GM21717 (cell line): ENCODE results near the gene CNNM3.
"Not testable (repeated sequence)": the region's sequence is repeated elsewhere in the genome, so short reads cannot be mapped to it uniquely, and the experiment has no call there.

Source experiments
- ATAC-seq: cut with Tn5 transposase; IDR thresholded peaks from one replicate; pipeline ENCODE4 v1.9.1; 2021; ENCODE audit warnings: mild to moderate bottlenecking, moderate library complexity; ENCODE audit not compliant: unreplicated experiment

The CNNM3 gene

DNA sequence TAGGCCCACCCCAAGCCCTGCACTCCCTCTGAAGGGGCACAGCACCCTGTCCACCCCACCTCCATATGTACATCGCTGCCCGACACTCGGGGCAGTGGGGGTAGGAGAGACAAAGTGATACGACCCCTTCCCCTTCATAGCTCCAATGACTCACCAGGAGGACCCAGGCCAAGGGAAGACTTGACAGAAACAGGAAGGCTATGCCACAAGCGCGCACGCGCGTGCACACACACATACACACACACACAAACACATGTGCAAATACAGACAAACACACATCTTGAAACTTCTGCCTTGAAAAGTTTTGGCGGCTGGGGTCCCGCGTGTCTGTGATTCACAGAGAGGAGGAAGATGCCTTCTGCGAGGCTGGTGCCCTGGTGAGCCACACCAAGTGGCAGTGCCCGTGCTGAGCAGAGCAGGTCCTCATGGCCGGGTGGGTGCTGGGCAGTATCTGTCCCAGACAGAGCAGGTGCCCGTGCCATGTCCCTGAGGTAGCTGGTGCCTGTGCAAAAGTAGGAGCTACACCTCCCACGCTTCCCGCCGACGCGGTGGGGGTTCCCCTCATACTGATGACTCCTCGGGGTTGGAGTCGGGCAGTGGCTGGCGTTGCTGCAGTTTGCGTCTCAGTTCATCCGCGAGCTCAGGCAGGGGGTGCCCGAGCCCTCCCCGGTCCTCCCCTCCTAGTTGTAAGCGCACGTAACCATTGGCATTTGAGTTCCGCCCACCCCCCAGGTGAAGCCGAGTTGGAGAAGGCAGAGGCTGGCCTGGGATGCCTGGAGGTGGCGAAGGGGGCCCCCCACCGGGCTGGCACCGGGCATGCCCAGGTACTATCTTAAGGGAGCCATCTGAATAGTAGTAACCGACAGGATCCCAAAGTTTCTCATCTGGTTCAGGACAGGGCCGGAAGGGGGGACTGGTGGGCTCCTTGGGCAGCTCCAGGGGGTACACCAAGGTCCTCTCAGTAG, 44.3 kb downstream of the CNNM3 start:
- ATAC-seq: no peak

DNA sequence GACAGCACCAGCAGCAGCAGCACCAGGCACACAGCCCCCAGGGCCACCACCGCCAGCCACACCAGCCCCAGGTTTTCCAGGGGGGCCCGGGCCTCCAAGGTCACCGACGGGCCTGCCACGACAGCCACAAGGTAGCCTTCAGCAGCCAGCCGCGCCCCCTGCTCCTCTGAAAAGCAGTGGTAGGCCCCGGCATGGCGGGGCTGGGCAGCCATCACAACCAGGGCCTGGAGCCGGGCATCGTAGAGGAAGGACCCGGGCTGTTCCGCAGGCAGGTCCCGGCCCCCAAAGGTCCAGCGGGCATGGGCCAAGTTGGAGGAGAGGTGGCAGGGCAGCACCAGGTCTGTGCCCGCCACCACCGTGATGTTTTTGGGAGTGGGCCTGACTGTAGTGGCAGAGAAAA, 45.0 kb downstream of the CNNM3 start:
- ATAC-seq: no peak

DNA sequence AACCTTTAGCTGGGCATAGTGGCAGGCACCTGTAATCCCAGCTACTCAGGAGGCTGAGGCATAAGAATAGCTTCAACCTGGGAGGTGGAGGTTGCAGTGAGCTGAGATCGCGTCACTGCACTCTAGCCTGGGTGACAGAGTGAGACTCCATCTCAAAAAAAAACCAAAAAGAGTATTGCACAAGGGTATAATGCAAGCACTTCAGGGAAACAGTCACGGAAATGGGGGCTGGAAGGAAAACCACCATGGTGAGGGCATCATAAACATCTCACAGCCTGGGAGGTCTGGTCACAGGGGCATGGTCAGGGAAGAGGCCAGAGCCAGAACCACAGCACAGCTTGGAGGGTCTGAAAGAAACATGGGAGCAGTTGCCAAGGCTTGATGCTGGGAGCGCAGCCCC, 47.0 kb downstream of the CNNM3 start:
- ATAC-seq: not testable (repeated sequence)

DNA sequence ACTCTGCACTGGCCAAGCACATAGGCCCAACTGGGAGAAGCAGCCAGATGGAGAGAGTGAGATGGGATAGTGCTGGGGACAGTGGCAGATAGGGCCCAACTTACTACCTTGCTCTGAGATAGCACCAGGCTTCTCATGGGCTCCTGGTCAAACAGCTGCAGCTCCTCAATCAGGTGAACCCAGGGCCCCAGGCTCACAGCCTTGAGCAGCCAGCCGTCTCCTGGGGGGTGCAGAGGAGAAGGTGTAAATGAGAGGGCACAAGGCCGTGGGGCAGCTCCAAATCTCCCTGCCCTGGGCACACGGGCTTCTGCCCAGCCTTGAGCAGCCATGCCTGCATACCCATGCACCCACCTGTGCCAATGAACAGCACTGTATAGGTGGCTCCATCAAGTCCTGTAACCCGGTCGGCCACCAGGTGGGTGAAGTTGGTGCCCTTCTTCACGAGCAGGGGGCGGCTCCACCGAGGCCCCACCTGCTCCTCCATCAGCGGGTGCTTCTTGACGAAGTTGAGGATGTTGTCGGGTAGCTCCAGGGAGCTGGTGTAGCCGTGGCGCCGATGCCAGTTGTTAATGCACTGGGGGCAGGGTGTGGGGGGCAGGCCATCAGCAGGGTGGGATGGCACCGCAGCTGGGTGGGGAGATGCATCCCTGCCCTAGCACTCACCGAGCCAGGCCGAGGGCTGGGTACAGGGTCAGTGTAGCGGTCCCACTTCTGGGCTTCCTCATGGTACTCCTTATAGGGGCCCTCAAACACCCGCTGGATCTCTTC, 47.7 kb downstream of the CNNM3 start:
- no peak for ATAC-seq

DNA sequence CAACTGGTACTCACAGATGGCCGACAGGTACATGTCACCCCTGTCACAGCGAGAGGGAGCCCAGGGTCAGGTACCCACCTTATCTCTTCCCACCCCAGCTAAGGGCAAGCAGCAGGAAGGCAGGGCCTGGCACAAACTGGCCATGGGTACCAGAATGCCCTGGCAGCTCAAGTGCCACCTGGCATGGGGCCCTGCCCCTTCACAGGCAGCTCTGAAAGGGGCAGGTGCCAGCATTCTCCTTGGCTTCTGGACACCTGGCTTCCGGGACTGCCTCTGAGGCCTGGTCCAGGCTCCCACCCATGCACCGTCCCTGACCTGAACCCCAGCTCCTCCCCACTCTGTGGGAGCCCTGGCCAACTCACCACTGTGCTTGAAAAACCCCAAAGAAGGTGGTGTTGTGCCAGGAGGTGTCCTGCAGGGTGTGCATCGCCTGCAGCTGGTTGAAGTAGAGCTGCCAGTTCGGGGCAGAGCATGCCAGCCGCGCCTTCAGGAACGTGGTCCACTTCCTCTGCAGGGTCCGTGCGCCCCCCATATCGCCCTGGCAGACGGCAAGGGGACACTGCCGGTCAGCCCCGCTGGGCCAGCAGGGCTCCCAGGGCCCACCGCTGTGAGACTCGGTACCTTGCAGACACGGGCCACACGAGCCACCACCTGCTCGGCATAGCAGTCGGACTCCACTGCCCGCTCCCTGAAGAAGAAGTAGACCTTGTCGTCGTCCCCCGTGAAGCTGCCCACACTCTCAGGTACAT, 48.4 kb downstream of the CNNM3 start:
- ATAC-seq: no peak

DNA sequence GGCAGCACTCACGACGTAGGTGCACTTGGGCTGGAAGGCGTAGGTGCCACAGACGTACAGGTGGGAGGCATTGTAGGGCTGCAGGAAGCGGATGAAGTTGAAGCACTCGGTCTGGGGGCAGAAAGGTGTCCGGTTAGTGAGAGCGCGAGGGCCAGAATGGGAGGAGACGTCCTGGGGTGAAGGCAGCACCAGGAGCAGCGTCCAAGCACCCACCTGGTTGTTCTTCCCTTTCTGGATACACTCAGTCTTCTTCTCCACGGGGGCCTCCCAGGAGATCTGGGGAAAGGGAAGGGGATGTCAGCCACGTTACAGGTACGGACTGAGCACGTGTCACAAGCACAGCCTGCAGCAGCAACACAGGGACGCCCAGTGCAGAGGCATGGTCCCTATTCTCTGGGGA, 49.6 kb downstream of the CNNM3 start:
- ATAC-seq: no peak

DNA sequence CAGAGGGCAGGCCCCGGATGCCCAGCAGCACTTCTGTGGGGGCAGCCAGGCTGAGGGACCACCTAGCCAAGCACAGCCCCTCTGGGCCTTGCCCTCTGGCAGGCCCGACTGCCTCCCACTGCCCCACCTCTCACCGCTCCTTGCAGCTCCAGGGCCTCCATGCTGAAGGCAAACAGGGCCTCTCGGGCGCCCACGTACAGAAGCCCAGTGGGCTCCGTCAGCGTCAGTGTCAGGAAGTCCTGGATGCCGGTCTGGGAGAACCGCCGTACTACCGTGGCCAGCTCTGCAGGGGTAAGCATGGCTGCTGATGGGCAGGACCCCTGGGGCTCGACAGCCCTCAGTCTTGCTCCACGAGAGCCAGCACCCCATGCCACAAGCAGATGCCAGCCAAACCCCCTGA, 50.1 kb downstream of the CNNM3 start:
- no peak for ATAC-seq

DNA sequence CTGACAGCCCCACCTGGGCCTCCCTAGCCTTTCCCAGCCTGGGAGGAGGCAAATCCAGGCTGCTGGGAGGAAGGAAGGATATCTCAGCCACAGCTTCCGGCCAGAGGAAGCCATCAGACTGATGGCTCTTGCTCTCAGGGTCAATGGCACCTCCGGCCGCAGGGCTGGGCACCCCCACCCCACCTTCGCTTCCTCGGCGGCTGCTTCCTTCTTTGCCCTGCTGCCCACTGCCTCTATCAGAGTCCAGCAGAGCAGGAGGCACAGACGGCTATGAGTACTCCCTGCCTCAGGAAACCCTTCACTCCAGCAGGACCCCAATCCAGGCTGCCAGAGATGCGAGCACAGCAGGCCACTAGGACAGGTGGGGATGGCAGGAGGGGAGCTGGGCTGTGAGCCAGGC, 50.5 kb downstream of the CNNM3 start:
- ATAC-seq: no peak

DNA sequence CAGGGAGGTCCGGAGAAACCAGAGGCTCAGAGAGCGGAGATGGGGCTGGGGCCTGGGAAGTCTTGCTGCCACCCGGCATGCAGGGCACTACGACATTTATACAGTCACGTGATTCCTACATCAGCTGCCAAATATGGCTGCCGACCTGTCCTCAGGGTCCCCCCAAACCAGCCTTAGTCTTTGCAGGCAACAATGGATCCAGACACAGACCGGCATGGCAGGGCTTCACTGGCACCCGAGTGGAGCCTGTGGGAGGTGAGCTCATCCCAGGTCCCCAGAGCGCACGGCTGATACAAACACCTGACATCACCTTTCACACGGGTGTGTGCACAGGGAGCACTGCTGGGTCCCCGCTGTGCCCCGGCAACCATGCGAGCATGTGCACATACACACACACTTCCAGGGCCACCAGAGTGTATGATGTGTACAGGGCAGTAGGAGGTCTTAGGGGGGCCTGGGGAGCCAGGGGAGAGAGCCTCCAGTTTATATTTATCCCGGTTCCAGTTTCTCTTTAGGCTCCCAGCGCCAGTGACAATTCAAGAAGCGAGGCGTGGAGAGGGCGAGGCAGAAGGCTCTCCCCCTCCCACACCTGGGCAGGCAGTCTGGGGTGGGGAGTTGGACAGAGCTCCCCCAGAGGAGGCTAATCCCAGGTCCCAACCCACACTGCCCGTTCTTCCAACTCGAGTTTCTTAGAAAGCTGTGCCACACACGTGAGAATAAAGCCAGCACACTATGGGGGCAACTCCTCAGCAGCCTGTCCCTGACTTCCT, 51.1 kb downstream of the CNNM3 start:
- no peak for ATAC-seq

DNA sequence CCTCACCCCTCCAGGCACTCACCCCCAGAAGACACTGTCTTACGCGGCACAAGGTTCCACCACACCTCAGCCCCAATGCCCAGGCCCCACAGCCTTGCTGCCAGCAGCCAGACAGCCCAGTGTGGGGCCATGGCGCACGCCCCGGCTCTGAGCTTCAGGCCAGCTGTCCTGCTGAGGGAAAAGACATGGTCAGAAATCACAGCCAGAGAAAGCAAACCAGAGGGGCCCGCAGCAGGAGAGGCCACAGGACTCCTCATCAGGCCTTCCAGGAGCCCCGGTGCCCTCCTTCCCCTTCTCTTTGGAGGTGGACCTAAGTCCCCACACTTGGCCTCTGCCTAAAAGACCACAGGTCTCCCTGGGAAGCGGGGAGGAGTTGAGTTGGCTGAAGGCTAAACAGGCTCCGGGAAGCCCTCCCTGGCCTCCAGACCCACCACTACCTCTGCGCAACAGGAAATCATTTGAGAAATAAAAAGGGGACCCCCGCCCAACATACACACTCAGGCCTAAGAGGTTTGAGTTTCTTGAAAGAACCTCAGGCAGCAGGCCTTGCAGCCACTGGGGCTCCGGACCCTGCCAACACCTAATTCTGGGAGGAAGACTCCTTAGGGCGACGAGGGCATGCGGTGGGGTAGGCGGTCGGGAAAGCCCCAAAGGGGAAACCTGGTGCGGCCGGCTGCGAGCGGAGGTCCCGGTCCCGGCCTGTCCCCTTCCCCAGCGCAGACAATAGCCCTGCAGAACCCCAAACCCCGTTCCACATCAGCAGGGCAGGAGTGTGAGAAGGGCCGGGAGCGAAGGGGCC, 51.9 kb downstream of the CNNM3 start:
- no peak for ATAC-seq

DNA sequence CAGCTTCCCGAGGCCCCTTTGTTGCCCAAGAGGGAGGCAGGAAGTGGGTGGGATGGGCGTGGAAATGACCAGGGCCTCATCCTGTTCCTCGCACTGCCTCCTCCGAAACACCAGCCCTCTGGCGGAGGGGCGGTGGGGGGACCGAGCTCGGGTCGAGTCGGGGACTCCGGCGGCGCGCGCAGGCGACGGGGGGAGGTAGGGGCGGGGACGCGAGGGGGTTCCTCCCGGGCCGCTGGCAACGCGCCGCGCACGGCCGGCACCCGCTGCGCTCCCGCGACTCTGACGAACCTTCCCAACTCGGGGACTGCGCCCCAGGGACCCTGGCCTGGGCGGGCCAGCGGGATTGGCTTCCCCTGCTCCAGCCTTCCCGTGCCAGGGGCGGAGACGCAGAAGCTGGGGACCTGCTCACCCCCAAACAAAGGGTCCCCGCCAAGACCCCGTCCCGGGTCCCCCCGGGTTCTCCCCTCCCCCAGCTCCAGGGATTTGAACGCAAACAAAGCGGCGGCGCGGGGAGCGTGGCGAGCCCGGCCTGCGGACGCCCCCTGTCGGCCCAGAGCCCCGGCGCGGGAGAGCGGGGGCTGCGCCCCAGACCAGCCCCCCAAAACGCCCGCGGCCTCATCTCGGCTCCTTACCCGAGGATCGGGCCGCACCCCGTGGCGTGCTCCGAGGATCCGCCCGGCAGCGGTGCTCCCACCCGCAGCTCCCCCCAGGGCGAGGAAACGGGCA, 52.6 kb downstream of the CNNM3 start:
- no peak for ATAC-seq

DNA sequence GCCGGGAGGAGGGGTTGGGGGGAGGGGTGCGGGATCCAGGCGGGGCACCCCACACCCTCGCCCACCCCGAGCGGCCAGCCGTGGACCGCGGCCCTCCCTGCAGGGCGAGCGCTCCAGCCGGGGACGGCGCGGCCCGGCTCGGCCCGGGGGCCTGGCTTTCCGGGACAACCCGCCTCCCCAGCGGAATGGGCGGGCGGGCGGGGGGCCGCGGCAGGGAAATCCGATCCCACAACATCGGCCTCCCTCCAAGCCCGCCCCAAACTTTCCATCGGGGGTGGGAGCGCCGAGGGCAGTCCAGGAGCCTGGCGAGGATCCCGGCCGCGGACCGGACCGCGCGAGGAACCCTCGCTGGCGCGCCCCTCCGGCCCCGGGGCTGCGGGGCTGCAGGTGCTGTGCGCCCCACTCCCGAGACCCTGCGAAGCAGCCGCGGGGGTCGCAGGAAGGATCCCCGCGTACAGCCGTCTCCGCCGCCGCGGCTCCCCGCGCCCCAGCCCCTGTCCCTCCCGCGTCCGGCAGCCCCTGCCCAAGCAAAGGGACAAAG, 53.3 kb downstream of the CNNM3 start:
- no peak for ATAC-seq

DNA sequence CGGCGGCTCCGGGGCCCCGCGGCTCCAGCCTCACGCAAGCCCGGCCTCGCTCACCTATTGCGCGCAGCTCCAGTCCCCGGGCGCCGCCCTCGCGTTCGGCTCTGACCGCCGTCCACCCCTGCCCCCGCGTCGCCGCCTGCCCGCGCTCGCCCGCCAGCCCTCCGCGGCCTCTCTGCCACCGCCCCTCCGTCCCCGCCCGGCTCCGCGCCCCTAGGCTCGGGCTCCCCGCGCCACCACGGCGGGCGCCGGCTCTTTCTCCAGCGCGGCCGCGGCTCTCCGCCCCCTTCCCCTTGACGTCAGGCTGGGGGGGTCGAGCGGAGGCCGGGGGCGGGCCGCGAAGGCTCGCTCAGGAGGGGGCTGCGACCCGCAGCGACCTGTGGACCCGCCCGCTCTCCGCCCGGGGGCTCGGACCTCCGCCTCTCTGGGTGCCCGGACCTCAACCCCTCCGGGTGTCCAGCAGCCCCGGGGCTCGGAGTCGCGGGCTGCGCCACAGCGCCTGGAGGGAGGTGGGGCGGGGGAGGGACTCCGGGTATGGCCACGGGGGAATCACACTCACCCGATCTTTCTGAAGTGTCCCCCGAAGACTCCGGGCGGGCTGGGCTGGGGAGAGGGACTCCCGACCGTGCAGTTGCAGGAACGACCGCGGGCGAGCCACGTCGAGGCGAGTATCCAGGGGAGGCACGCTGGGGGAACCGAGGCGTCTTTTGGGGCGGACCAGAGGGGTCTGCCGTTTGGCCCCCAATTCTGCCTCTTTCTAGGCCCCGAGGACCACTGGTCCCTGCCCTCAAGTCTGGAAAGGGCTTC, 54.0 kb downstream of the CNNM3 start, which contains the start of gene SEMA4C:
SEMA4C (minus strand) TSS at position 259 of the 804 bp plus-strand sequence. CDS start 2,194 bp downstream, outside the sequence.
- no peak for ATAC-seq

DNA sequence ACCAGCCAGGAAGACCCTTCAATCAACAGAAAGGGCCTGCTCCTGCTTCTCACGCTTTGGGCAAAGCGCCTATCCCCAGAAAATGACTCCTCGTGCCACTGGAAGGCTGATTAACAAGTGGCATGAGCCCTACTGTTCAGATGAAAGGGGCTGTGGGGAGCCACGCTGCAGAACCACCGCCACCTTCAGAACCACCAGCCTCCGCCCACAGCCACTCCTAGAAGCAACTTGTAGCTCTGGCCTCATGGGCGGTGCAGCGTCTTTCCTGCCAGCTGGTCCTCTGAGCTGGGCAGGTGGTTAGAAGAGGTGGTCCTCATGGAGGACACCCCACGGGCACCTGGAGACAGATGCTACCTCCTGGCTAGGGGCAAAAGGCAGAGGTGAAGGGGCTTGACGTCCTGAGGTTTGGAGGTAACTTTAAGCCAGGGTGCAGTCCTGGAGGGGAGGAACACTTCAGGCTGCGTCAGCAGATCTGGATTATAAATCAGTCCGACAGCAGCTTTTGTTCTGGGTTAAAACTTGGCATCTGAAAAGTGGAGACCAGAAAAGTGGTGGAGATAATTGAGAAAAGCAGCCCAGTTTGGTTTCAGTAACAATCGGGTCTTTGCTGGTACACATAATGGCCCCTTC, 54.7 kb downstream of the CNNM3 start:
- no peak for ATAC-seq

DNA sequence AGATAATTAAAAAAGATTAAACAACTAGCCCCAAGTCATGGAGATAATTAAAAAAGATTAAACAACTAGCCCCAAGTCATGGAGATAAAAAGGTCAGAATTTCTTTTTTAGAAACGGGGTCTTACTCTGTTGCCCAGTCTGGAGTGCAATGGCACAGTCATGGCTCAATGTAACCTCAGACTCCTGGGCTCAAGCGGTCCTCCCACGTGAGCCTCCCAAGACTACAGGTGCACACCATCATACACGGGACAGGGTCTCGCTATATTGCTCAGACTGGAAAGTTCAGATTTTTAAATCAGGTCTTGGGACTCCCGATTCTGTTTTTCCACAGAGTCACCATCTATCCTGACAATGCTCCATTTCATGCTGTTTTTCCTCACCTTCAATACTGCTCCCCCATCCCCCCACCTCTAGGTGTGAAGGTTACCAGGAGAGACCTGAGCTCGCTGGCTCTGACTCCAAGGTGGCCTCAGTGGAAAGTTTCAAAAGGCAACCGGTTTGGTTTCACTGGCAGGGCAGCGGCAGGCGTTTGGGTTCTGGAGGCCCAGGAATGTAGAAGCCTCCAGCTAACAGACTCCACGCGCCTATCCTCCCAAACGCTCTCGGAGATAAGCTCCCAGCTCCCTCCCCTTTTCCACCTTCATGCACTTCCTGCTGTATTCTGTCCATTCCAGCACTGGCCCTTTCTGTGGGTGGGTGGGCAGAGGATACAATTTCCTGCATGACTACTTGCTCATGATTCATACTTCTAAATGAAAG, 56.7 kb downstream of the CNNM3 start:
- no peak for ATAC-seq

DNA sequence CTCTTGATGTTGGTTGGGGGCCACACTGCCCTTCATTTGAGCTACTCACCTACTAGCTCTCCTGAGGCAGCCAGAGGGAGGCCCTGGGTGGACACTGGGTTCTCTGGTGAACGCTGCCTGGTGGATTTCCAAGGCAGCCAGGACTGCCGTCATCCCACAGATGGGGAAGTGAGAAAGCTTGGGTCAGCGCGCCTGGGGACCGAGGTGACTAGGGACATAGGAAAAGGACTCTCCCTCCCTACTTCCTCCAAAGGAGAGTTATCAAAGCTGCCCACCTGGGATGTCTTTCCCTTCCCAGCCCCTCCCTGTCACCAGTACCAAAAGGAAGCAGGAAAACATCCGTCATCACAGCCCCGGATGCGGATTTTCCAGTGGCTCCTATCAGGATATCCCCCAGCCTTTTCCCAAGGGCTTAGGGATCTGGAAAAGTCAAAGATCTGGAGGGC, 57.6 kb downstream of the CNNM3 start:
- no peak for ATAC-seq
